Left ventricle myocardium inferior (tissue), 1 donor: ENCODE results near the gene CNDP1. TPM values are rescaled to one million over a fixed set of nuclear protein-coding genes. Genes with fewer than 3 reads are reported as not detected.

ENCODE experiments used
- DNase-seq: peaks from one replicate; pipeline ENCODE4 v3.0.0-alpha.2; 2020
- H3K27ac ChIP-seq: fragments of 200-600 bp; replicated peaks from 2 replicates; pipeline ENCODE4 v1.8.0; 2021
- H3K27me3 ChIP-seq: fragments of 200-600 bp; 2 replicates; pipeline ENCODE4 v1.8.0; 2021; ENCODE audit warnings: low read depth
- H3K36me3 ChIP-seq: fragments of 200-600 bp; 2 replicates; pipeline ENCODE4 v1.8.0; 2021
- H3K4me1 ChIP-seq: fragments of 200-600 bp; 2 replicates; pipeline ENCODE4 v1.8.0; 2021
- H3K4me3 ChIP-seq: fragments of 200-600 bp; 2 replicates; pipeline ENCODE4 v1.8.0; 2021; ENCODE audit warnings: mild to moderate bottlenecking, moderate library complexity
- H3K9me3 ChIP-seq: fragments of 200-600 bp; replicated peaks from 2 replicates; pipeline ENCODE4 v1.8.0; 2021
- CTCF ChIP-seq: fragments of 200-600 bp; IDR thresholded peaks from 2 replicates; pipeline ENCODE4 v1.8.0; 2021; ENCODE audit warnings: antibody characterized with exemption, mild to moderate bottlenecking, borderline replicate concordance
- intact Hi-C: fragments of 100-400 bp; cut with micrococcal nuclease; formaldehyde crosslinking; loops from one replicate; pipeline ENCODE4 v1.11.0; 2022
- total RNA-seq: library from RNA; stranded (reverse); fragmentation: NEBNext Ultra II Directional; extraction: Animal tissue kit (Norgen Biotek cat#: 25700); gene quantifications from one replicate; pipeline ENCODE4 v1.2.1, GENCODE V29; 2021
- donor health status: DM: no; HTN: yes; CAD: no; lungs with severe emphysema.

The CNDP1 gene
- total RNA-seq, 1 donor from 2014 or later = not detected

GRCh38 chr18:74511823-74512222 lies 22.5 kb upstream of the CNDP1 start:
- Histone ChIP-seq H3K4me1 (peaks cover 19% of the 10 kb centered on the region), H3K9me3 (no peaks in the 10 kb centered on the region), H3K36me3 (peaks cover 96% of the 10 kb centered on the region), H3K27ac (no peak overlapping the region), H3K4me3 (no peak overlapping the region), H3K27me3 (no peaks in the 10 kb centered on the region)
- intact Hi-C loops = no loop called here
- DNase-seq = no peak
- TF ChIP-seq CTCF = no peak

DNA sequence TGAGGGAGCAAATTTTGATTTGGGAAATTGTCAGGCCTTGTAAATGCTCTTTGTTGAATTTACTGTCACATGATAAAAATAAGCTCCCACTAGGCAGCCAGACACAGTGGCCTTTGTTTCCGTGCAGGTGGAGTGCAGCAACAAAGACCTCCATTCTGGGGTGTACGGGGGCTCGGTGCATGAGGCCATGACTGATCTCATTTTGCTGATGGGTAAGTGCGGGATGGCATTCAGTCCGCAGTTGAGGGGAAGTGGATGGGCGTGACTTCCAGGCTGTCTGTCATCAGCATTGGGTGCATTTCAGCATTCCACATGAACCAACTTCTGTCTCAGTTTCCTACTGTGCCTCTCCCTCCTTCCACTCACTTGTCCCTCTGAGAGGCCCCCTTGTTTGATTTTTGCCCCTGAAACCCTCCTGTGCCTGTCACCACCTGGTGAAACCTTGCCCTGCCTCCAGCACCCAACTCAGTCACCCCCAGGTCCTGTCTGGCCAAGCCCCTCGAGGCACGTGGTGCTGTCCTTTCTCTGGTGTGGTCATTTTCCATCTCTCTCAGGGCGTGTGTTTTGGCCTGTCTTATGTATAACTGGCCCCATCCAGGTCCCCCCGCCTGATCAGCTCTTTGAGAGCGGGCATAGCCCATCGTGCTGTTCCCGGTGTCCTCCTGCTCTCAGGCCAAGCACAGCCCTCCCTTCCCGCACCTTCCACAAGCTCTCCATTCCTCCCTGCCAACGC lies 21.8 kb upstream of the CNDP1 start:
- H3K36me3 ChIP-seq = peaks cover 96% of the 10 kb centered on the region
- H3K4me3 ChIP-seq = no peak overlapping the region
- peaks cover 13% of the 10 kb centered on the region for H3K4me1 ChIP-seq
- no peaks in the 10 kb centered on the region for H3K27me3 ChIP-seq
- TF ChIP-seq CTCF = no peak
- H3K9me3 ChIP-seq = no peaks in the 10 kb centered on the region
- intact Hi-C loops = no loop called here
- no peak overlapping the region for H3K27ac ChIP-seq
- no peak for DNase-seq

DNA sequence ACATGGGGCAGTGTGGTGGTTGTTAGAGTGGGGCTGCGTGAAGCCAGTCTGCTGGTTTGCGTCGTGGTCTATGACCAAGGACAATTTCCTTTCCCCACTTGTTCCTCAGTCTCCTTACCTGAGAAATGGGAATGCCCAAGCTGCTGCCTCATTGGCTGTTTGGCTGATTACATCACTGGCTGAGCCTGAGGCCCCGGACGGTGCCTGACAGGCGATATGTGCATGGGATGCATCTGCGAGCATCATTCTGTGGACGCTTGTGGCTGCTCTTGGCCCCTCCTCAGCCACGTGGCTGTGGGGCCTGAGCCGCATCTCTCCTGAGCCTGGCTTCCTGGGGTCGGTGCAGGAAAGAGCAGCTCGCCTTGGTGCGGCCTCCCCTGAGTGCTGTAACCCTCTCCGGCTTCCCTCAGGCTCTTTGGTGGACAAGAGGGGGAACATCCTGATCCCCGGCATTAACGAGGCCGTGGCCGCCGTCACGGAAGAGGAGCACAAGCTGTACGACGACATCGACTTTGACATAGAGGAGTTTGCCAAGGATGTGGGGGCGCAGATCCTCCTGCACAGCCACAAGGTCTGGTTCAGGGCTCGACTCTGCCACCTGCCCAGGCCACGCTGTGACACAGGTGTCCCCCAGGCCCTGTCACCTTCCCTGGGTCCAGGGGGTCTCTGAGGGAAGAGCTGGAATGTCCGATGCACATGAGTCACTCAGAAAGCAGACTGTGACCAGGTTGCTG lies 21.0 kb upstream of the CNDP1 start:
- H3K36me3 ChIP-seq = peaks cover 96% of the 10 kb centered on the region
- no peak for DNase-seq

GRCh38 chr18:74513883-74514205 lies 20.5 kb upstream of the CNDP1 start:
- Histone ChIP-seq H3K4me3 (no peak overlapping the region), H3K9me3 (no peaks in the 10 kb centered on the region), H3K27me3 (no peaks in the 10 kb centered on the region), H3K27ac (no peak overlapping the region), H3K4me1 (peaks cover 1% of the 10 kb centered on the region), H3K36me3 (peaks cover 97% of the 10 kb centered on the region)
- no peak for DNase-seq
- no peak for TF ChIP-seq CTCF
- intact Hi-C loops = no loop called here

More for the DNA sequence above, 21.0 kb upstream of the CNDP1 start:
- no peak for TF ChIP-seq CTCF
- no peak overlapping the region for H3K4me3 ChIP-seq
- intact Hi-C loops = no loop called here
- no peak overlapping the region for H3K27ac ChIP-seq
- H3K27me3 ChIP-seq = no peaks in the 10 kb centered on the region
- H3K9me3 ChIP-seq = no peaks in the 10 kb centered on the region
- peaks cover 7% of the 10 kb centered on the region for H3K4me1 ChIP-seq

GRCh38 chr18:74514860-74515495 lies 19.3 kb upstream of the CNDP1 start:
- DNase-seq = no peak
- H3K27me3 ChIP-seq = no peaks in the 10 kb centered on the region
- H3K27ac ChIP-seq = no peak overlapping the region
- no peak for TF ChIP-seq CTCF
- no peaks in the 10 kb centered on the region for H3K4me1 ChIP-seq
- peaks cover 97% of the 10 kb centered on the region for H3K36me3 ChIP-seq
- no peaks in the 10 kb centered on the region for H3K9me3 ChIP-seq
- intact Hi-C loops = no loop called here
- H3K4me3 ChIP-seq = no peak overlapping the region
